OCI-LY3 (cell line): ENCODE measurements around the gene STX18.

Source experiments
- H2AFZ ChIP-seq: fragments of 200-600, 300-600 bp; shearing (Covaris generic); 2 replicates; pipeline ENCODE4 v1.6.0; 2014; ENCODE audit warnings: antibody characterized with exemption, low read depth, low read length
- H3K27ac ChIP-seq: fragments of 200-600, 300-600 bp; sonication (generic); 2 replicates; pipeline ENCODE4 v1.5.1; 2014; ENCODE audit warnings: mild to moderate bottlenecking, low read length, moderate library complexity, mixed read lengths
- H3K27me3 ChIP-seq: fragments of 200-600, 300-600 bp; sonication (generic); 2 replicates; pipeline ENCODE4 v1.6.1; 2014; ENCODE audit warnings: low read depth, low read length, mixed read lengths
- H3K36me3 ChIP-seq: fragments of 200-600, 300-600 bp; sonication (generic); replicated peaks from 2 replicates; pipeline ENCODE3; 2014; ENCODE audit warnings: low read depth, low read length, mixed read lengths
- H3K4me1 ChIP-seq: fragments of 300-600, 200-600 bp; sonication (generic); 2 replicates; pipeline ENCODE4 v1.6.1; 2014; ENCODE audit warnings: low read length, mixed read lengths
- H3K4me2 ChIP-seq: fragments of 200-600, 300-600 bp; sonication (generic); 2 replicates; pipeline ENCODE4 v1.6.1; 2014; ENCODE audit warnings: low read length, mixed read lengths
- H3K4me3 ChIP-seq: fragments of 300-600, 200-600 bp; sonication (generic); 2 replicates; pipeline ENCODE4 v1.5.1; 2014; ENCODE audit warnings: antibody characterized with exemption, mild to moderate bottlenecking, low read length, moderate library complexity
- H3K79me2 ChIP-seq: fragments of 300-600, 200-600 bp; shearing (Covaris generic); 2 replicates; pipeline ENCODE4 v1.6.1; 2014; ENCODE audit warnings: mild to moderate bottlenecking, low read length, mixed read lengths
- H3K9ac ChIP-seq: fragments of 300-600, 200-600 bp; shearing (Covaris generic); 2 replicates; pipeline ENCODE4 v1.6.0; 2014; ENCODE audit warnings: mild to moderate bottlenecking, low read length, moderate library complexity
- H3K9me3 ChIP-seq: fragments of 200-600, 300-600 bp; shearing (Covaris generic); 2 replicates; pipeline ENCODE4 v1.6.1; 2014; ENCODE audit warnings: low read length, mixed read lengths; ENCODE audit not compliant: insufficient read depth
- H4K20me1 ChIP-seq: fragments of 200-600, 300-600 bp; sonication (generic); 2 replicates; pipeline ENCODE4 v1.6.1; 2016; ENCODE audit warnings: low read length, mixed read lengths; ENCODE audit not compliant: insufficient read depth
- CTCF ChIP-seq: fragments of 200-600, 300-600 bp; sonication (generic); IDR thresholded peaks from 2 replicates; pipeline ENCODE4 v1.5.1; 2014; ENCODE audit warnings: antibody characterized with exemption, low read length, low read depth
- EZH2phosphoT487 ChIP-seq: fragments of 200-600 bp; shearing (Covaris generic); IDR thresholded peaks from 2 replicates; pipeline ENCODE4 v1.6.1; 2018; ENCODE audit warnings: antibody characterized with exemption, mixed run types, low read depth

Gene STX18

GRCh38 chr4:4577359-4577875 lies 35.6 kb upstream of the STX18 start:
- no peak overlapping the region for H2AFZ ChIP-seq
- peaks cover 3% of the 10 kb centered on the region for H3K36me3 ChIP-seq
- H3K79me2 ChIP-seq, result no peaks in the 10 kb centered on the region
- no peak for TF ChIP-seq CTCF
- no peak for TF ChIP-seq EZH2phosphoT487
- no peaks in the 10 kb centered on the region for H3K9me3 ChIP-seq
- H3K4me2 ChIP-seq, result no peak overlapping the region
- H3K9ac ChIP-seq, result no peak overlapping the region
- no peak overlapping the region for H3K4me3 ChIP-seq
- H3K27me3 ChIP-seq, result no peaks in the 10 kb centered on the region
- no peak overlapping the region for H3K27ac ChIP-seq
- peaks cover 4% of the 10 kb centered on the region; the same call in 1 of the 2 replicates for H3K4me1 ChIP-seq
- H4K20me1 ChIP-seq, result no peaks in the 10 kb centered on the region; the same call in 1 of the 2 replicates

GRCh38 chr4:4575284-4576211 lies 33.7 kb upstream of the STX18 start:
- Histone ChIP-seq H3K36me3 (peaks cover 3% of the 10 kb centered on the region), H4K20me1 (no peaks in the 10 kb centered on the region; the same call in 1 of the 2 replicates), H3K9ac (peak overlapping the region; percentile 19; the same call in 1 of the 2 replicates), H3K27ac (no peak overlapping the region), H3K4me3 (peak overlapping the region; percentile 67), H3K9me3 (no peaks in the 10 kb centered on the region), H3K4me2 (peak overlapping the region; percentile 51), H3K4me1 (peaks cover 4% of the 10 kb centered on the region; the same call in 1 of the 2 replicates), H2AFZ (no peak overlapping the region), H3K27me3 (no peaks in the 10 kb centered on the region), H3K79me2 (no peaks in the 10 kb centered on the region)
- no peak for TF ChIP-seq CTCF
- TF ChIP-seq EZH2phosphoT487, result no peak

DNA sequence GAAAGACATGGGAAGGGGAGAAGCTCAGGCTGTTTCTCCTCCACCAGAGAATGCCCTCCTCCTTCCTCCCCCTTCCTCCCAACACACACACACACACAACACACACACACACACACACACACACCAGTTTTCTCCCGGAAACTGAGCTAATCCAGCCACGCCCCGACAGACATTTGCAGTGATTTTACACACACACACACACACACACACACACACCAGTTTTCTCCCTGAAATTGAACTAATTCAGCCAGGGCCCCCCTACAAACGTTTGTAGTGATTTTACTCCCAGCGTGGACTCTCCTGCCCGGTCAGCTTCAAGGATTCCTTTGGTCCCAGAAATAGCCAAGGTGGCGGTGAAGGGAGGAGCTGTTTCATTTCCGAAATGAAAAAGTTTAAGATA lies 32.9 kb upstream of the STX18 start:
- Histone ChIP-seq H3K4me2 (peak overlapping the region; percentile 51), H3K27me3 (no peaks in the 10 kb centered on the region), H4K20me1 (no peaks in the 10 kb centered on the region; the same call in 1 of the 2 replicates), H3K9ac (peak overlapping the region; percentile 19; the same call in 1 of the 2 replicates), H2AFZ (no peak overlapping the region), H3K4me1 (peaks cover 1% of the 10 kb centered on the region; the same call in 1 of the 2 replicates), H3K4me3 (peak overlapping the region; percentile 67), H3K79me2 (no peaks in the 10 kb centered on the region), H3K27ac (no peak overlapping the region), H3K36me3 (peaks cover 7% of the 10 kb centered on the region), H3K9me3 (no peaks in the 10 kb centered on the region)
- TF ChIP-seq CTCF, result no peak
- no peak for TF ChIP-seq EZH2phosphoT487

GRCh38 chr4:4574052-4574451 lies 32.2 kb upstream of the STX18 start:
- no peak overlapping the region for H3K27ac ChIP-seq
- no peaks in the 10 kb centered on the region for H3K9me3 ChIP-seq
- peaks cover 9% of the 10 kb centered on the region for H3K36me3 ChIP-seq
- no peaks in the 10 kb centered on the region for H4K20me1 ChIP-seq
- H3K79me2 ChIP-seq, result no peaks in the 10 kb centered on the region
- no peak overlapping the region for H3K9ac ChIP-seq
- no peak for TF ChIP-seq EZH2phosphoT487
- no peak for TF ChIP-seq CTCF
- no peak overlapping the region for H3K4me2 ChIP-seq
- H3K4me1 ChIP-seq, result no peaks in the 10 kb centered on the region
- no peak overlapping the region for H2AFZ ChIP-seq
- H3K4me3 ChIP-seq, result no peak overlapping the region
- H3K27me3 ChIP-seq, result no peaks in the 10 kb centered on the region
